ENCODE measurements around the gene ZNF500.

ZNF500 gene

GRCh38 chr16:4726616-4727015, 40.3 kb downstream of the ZNF500 start:
- H3K4me1 ChIP-seq (ENCODE audit: control insufficient read depth, insufficient read depth, low read length, unreplicated experiment): no peaks in the 10 kb centered on the region
- H2AFZ ChIP-seq (ENCODE audit: low read length, unreplicated experiment): no peak overlapping the region
- H3K27ac ChIP-seq (ENCODE audit: low read depth, low read length): no peak overlapping the region
- no peaks in the 10 kb centered on the region for H3K27me3 ChIP-seq (ENCODE audit: insufficient read depth, low read length)
- H3K79me2 ChIP-seq (ENCODE audit: control insufficient read depth, insufficient read depth, low read length, unreplicated experiment): no peaks in the 10 kb centered on the region
- H3K4me3 ChIP-seq (ENCODE audit: low read depth, low read length): no peak overlapping the region
- peaks cover 6% of the 10 kb centered on the region; the same call in 1 of the 2 replicates for H3K36me3 ChIP-seq (ENCODE audit: insufficient read depth, low read length)

- no peak overlapping the region for H2AFZ ChIP-seq (ENCODE audit: low read length, unreplicated experiment)
- no peaks in the 10 kb centered on the region for H3K4me1 ChIP-seq (ENCODE audit: control insufficient read depth, insufficient read depth, low read length, unreplicated experiment)
- H3K4me3 ChIP-seq (ENCODE audit: low read depth, low read length): no peak overlapping the region
- H3K36me3 ChIP-seq (ENCODE audit: insufficient read depth, low read length): peaks cover 3% of the 10 kb centered on the region; the same call in 1 of the 2 replicates
- H3K27ac ChIP-seq (ENCODE audit: low read depth, low read length): no peak overlapping the region
- H3K27me3 ChIP-seq (ENCODE audit: insufficient read depth, low read length): no peaks in the 10 kb centered on the region
- H3K79me2 ChIP-seq (ENCODE audit: control insufficient read depth, insufficient read depth, low read length, unreplicated experiment): no peaks in the 10 kb centered on the region
Observed at GRCh38 chr16:4724661-4725270, 42.2 kb downstream of the ZNF500 start.

- Histone ChIP-seq H3K27ac (ENCODE audit: low read depth, low read length) (no peak overlapping the region), H3K36me3 (ENCODE audit: insufficient read depth, low read length) (peaks cover 2% of the 10 kb centered on the region; the same call in 1 of the 2 replicates), H3K4me1 (ENCODE audit: control insufficient read depth, insufficient read depth, low read length, unreplicated experiment) (no peaks in the 10 kb centered on the region), H3K27me3 (ENCODE audit: insufficient read depth, low read length) (no peaks in the 10 kb centered on the region), H3K4me3 (ENCODE audit: low read depth, low read length) (no peak overlapping the region), H2AFZ (ENCODE audit: low read length, unreplicated experiment) (no peak overlapping the region), H3K79me2 (ENCODE audit: control insufficient read depth, insufficient read depth, low read length, unreplicated experiment) (no peaks in the 10 kb centered on the region)
Observed at GRCh38 chr16:4723071-4723767, 43.7 kb downstream of the ZNF500 start.

GRCh38 chr16:4718466-4718865, 48.5 kb downstream of the ZNF500 start:
- no peak overlapping the region for H2AFZ ChIP-seq (ENCODE audit: low read length, unreplicated experiment)
- no peaks in the 10 kb centered on the region for H3K27me3 ChIP-seq (ENCODE audit: insufficient read depth, low read length)
- H3K79me2 ChIP-seq (ENCODE audit: control insufficient read depth, insufficient read depth, low read length, unreplicated experiment): no peaks in the 10 kb centered on the region
- H3K4me3 ChIP-seq (ENCODE audit: low read depth, low read length): no peak overlapping the region
- no peaks in the 10 kb centered on the region for H3K36me3 ChIP-seq (ENCODE audit: insufficient read depth, low read length)
- no peaks in the 10 kb centered on the region for H3K4me1 ChIP-seq (ENCODE audit: control insufficient read depth, insufficient read depth, low read length, unreplicated experiment)
- no peak overlapping the region for H3K27ac ChIP-seq (ENCODE audit: low read depth, low read length)

GRCh38 chr16:4714996-4715395, 52.0 kb downstream of the ZNF500 start:
- no peaks in the 10 kb centered on the region for H3K27me3 ChIP-seq (ENCODE audit: insufficient read depth, low read length)
- no peak overlapping the region for H2AFZ ChIP-seq (ENCODE audit: low read length, unreplicated experiment)
- no peaks in the 10 kb centered on the region for H3K4me1 ChIP-seq (ENCODE audit: control insufficient read depth, insufficient read depth, low read length, unreplicated experiment)
- H3K79me2 ChIP-seq (ENCODE audit: control insufficient read depth, insufficient read depth, low read length, unreplicated experiment): no peaks in the 10 kb centered on the region
- no peak overlapping the region for H3K27ac ChIP-seq (ENCODE audit: low read depth, low read length)
- no peaks in the 10 kb centered on the region for H3K36me3 ChIP-seq (ENCODE audit: insufficient read depth, low read length)
- no peak overlapping the region for H3K4me3 ChIP-seq (ENCODE audit: low read depth, low read length)

GRCh38 chr16:4713663-4714501, 53.1 kb downstream of the ZNF500 start:
- H3K4me3 ChIP-seq (ENCODE audit: low read depth, low read length): no peak overlapping the region
- H3K27me3 ChIP-seq (ENCODE audit: insufficient read depth, low read length): no peaks in the 10 kb centered on the region
- no peaks in the 10 kb centered on the region for H3K79me2 ChIP-seq (ENCODE audit: control insufficient read depth, insufficient read depth, low read length, unreplicated experiment)
- no peak overlapping the region for H2AFZ ChIP-seq (ENCODE audit: low read length, unreplicated experiment)
- H3K36me3 ChIP-seq (ENCODE audit: insufficient read depth, low read length): no peaks in the 10 kb centered on the region
- no peak overlapping the region for H3K27ac ChIP-seq (ENCODE audit: low read depth, low read length)
- no peaks in the 10 kb centered on the region for H3K4me1 ChIP-seq (ENCODE audit: control insufficient read depth, insufficient read depth, low read length, unreplicated experiment)

GRCh38 chr16:4709481-4709880, 57.5 kb downstream of the ZNF500 start:
- Histone ChIP-seq H3K27ac (ENCODE audit: low read depth, low read length) (no peak overlapping the region), H3K79me2 (ENCODE audit: control insufficient read depth, insufficient read depth, low read length, unreplicated experiment) (no peaks in the 10 kb centered on the region), H3K4me3 (ENCODE audit: low read depth, low read length) (no peak overlapping the region), H3K36me3 (ENCODE audit: insufficient read depth, low read length) (no peaks in the 10 kb centered on the region), H3K27me3 (ENCODE audit: insufficient read depth, low read length) (no peaks in the 10 kb centered on the region), H3K4me1 (ENCODE audit: control insufficient read depth, insufficient read depth, low read length, unreplicated experiment) (no peaks in the 10 kb centered on the region), H2AFZ (ENCODE audit: low read length, unreplicated experiment) (no peak overlapping the region)

GRCh38 chr16:4706871-4707270, 60.1 kb downstream of the ZNF500 start:
- H3K79me2 ChIP-seq (ENCODE audit: control insufficient read depth, insufficient read depth, low read length, unreplicated experiment): no peaks in the 10 kb centered on the region
- H3K27me3 ChIP-seq (ENCODE audit: insufficient read depth, low read length): no peaks in the 10 kb centered on the region
- no peak overlapping the region for H3K4me3 ChIP-seq (ENCODE audit: low read depth, low read length)
- H3K27ac ChIP-seq (ENCODE audit: low read depth, low read length): no peak overlapping the region
- H2AFZ ChIP-seq (ENCODE audit: low read length, unreplicated experiment): no peak overlapping the region
- H3K4me1 ChIP-seq (ENCODE audit: control insufficient read depth, insufficient read depth, low read length, unreplicated experiment): no peaks in the 10 kb centered on the region
- H3K36me3 ChIP-seq (ENCODE audit: insufficient read depth, low read length): no peaks in the 10 kb centered on the region

- Histone ChIP-seq H3K27me3 (ENCODE audit: insufficient read depth, low read length) (no peaks in the 10 kb centered on the region), H3K4me3 (ENCODE audit: low read depth, low read length) (no peak overlapping the region), H3K27ac (ENCODE audit: low read depth, low read length) (no peak overlapping the region), H2AFZ (ENCODE audit: low read length, unreplicated experiment) (no peak overlapping the region), H3K4me1 (ENCODE audit: control insufficient read depth, insufficient read depth, low read length, unreplicated experiment) (no peaks in the 10 kb centered on the region), H3K79me2 (ENCODE audit: control insufficient read depth, insufficient read depth, low read length, unreplicated experiment) (no peaks in the 10 kb centered on the region), H3K36me3 (ENCODE audit: insufficient read depth, low read length) (0 out of 2 replicates have a peak, but pooled peaks cover 4% of the 10 kb centered on the region)
Observed at GRCh38 chr16:4704913-4705312, 62.0 kb downstream of the ZNF500 start.

- Histone ChIP-seq H3K79me2 (ENCODE audit: control insufficient read depth, insufficient read depth, low read length, unreplicated experiment) (no peaks in the 10 kb centered on the region), H3K36me3 (ENCODE audit: insufficient read depth, low read length) (0 out of 2 replicates have a peak, but pooled peaks cover 4% of the 10 kb centered on the region), H3K4me3 (ENCODE audit: low read depth, low read length) (no peak overlapping the region), H3K27me3 (ENCODE audit: insufficient read depth, low read length) (no peaks in the 10 kb centered on the region), H2AFZ (ENCODE audit: low read length, unreplicated experiment) (no peak overlapping the region), H3K27ac (ENCODE audit: low read depth, low read length) (no peak overlapping the region), H3K4me1 (ENCODE audit: control insufficient read depth, insufficient read depth, low read length, unreplicated experiment) (no peaks in the 10 kb centered on the region)
Observed at GRCh38 chr16:4704491-4704890, 62.5 kb downstream of the ZNF500 start.
